ENCODE data around the gene CNIH2. TPM values are rescaled to one million over a fixed set of nuclear protein-coding genes. Genes with fewer than 3 reads are reported as not detected.

CNIH2 gene
- total RNA-seq, 2 experiments from 2014 or later, result 1.9 to 2.2 TPM

- Mint-ChIP-seq H3K36me3 (peaks cover 4% of the 10 kb centered on the region), H3K4me3 (peak overlapping the region; percentile 80), H3K27ac (peak overlapping the region; percentile 4), H3K4me1 (peaks cover 28% of the 10 kb centered on the region), H3K27me3 (peaks cover 10% of the 10 kb centered on the region), H3K9me3 (no peaks in the 10 kb centered on the region)
- DNase-seq, result peak; percentile 29
Measured at GRCh38 chr11:66278363-66279091, 552 bp downstream of the CNIH2 start.

- peak overlapping the region; percentile 4 for H3K27ac Mint-ChIP-seq
Measured at GRCh38 chr11:66279092-66279734, 1.2 kb downstream of the CNIH2 start.

GRCh38 chr11:66280428-66280827, 2.5 kb downstream of the CNIH2 start:
- Mint-ChIP-seq H3K27ac (no peak overlapping the region), H3K27me3 (peaks cover 10% of the 10 kb centered on the region), H3K4me3 (no peak overlapping the region), H3K9me3 (no peaks in the 10 kb centered on the region), H3K4me1 (peaks cover 28% of the 10 kb centered on the region), H3K36me3 (peaks cover 11% of the 10 kb centered on the region)
- no peak for DNase-seq

More at GRCh38 chr11:66279092-66279734, 1.2 kb downstream of the CNIH2 start:
- H3K9me3 Mint-ChIP-seq, result no peaks in the 10 kb centered on the region
- peak overlapping the region; percentile 80 for H3K4me3 Mint-ChIP-seq
- peaks cover 4% of the 10 kb centered on the region for H3K36me3 Mint-ChIP-seq
- DNase-seq, result no peak
- peaks cover 10% of the 10 kb centered on the region for H3K27me3 Mint-ChIP-seq
- H3K4me1 Mint-ChIP-seq, result peaks cover 28% of the 10 kb centered on the region

GRCh38 chr11:66281001-66281400, 3.0 kb downstream of the CNIH2 start:
- Mint-ChIP-seq H3K27ac (no peak overlapping the region), H3K27me3 (peaks cover 10% of the 10 kb centered on the region), H3K9me3 (no peaks in the 10 kb centered on the region), H3K36me3 (peaks cover 8% of the 10 kb centered on the region), H3K4me1 (peaks cover 28% of the 10 kb centered on the region), H3K4me3 (no peak overlapping the region)
- no peak for DNase-seq

- H3K9me3 Mint-ChIP-seq, result no peaks in the 10 kb centered on the region
- peaks cover 10% of the 10 kb centered on the region for H3K27me3 Mint-ChIP-seq
- H3K27ac Mint-ChIP-seq, result no peak overlapping the region
- H3K4me1 Mint-ChIP-seq, result peaks cover 30% of the 10 kb centered on the region
- no peak overlapping the region for H3K4me3 Mint-ChIP-seq
- H3K36me3 Mint-ChIP-seq, result peaks cover 8% of the 10 kb centered on the region
- DNase-seq, result peak; percentile 31
Measured at GRCh38 chr11:66281776-66282467, 3.9 kb downstream of the CNIH2 start.

- H3K27me3 Mint-ChIP-seq, result peaks cover 10% of the 10 kb centered on the region
- no peak overlapping the region for H3K27ac Mint-ChIP-seq
- no peak overlapping the region for H3K4me3 Mint-ChIP-seq
- peak; percentile 100 for DNase-seq
- no peaks in the 10 kb centered on the region for H3K9me3 Mint-ChIP-seq
- peaks cover 32% of the 10 kb centered on the region for H3K4me1 Mint-ChIP-seq
- H3K36me3 Mint-ChIP-seq, result peaks cover 8% of the 10 kb centered on the region
Measured at GRCh38 chr11:66282468-66283455, 4.8 kb downstream of the CNIH2 start.

GRCh38 chr11:66283461-66284105, 5.6 kb downstream of the CNIH2 start:
- Mint-ChIP-seq H3K27me3 (peaks cover 10% of the 10 kb centered on the region), H3K4me3 (no peak overlapping the region), H3K4me1 (peaks cover 32% of the 10 kb centered on the region), H3K36me3 (peaks cover 8% of the 10 kb centered on the region), H3K27ac (no peak overlapping the region), H3K9me3 (no peaks in the 10 kb centered on the region)
- DNase-seq, result no peak

- Mint-ChIP-seq H3K4me3 (no peak overlapping the region), H3K36me3 (peaks cover 8% of the 10 kb centered on the region), H3K9me3 (no peaks in the 10 kb centered on the region), H3K4me1 (peaks cover 26% of the 10 kb centered on the region), H3K27me3 (peaks cover 2% of the 10 kb centered on the region), H3K27ac (no peak overlapping the region)
- no peak for DNase-seq
Measured at GRCh38 chr11:66284526-66285078, 6.6 kb downstream of the CNIH2 start.

GRCh38 chr11:66285250-66285947, 7.4 kb downstream of the CNIH2 start:
- Mint-ChIP-seq H3K9me3 (no peaks in the 10 kb centered on the region), H3K4me3 (no peak overlapping the region), H3K36me3 (peaks cover 8% of the 10 kb centered on the region), H3K27me3 (no peaks in the 10 kb centered on the region), H3K27ac (no peak overlapping the region), H3K4me1 (peaks cover 34% of the 10 kb centered on the region)
- no peak for DNase-seq

- Mint-ChIP-seq H3K4me1 (peaks cover 34% of the 10 kb centered on the region), H3K9me3 (no peaks in the 10 kb centered on the region), H3K27me3 (peaks cover 9% of the 10 kb centered on the region), H3K4me3 (peak overlapping the region; percentile 20), H3K36me3 (peaks cover 8% of the 10 kb centered on the region), H3K27ac (no peak overlapping the region)
- DNase-seq, result no peak
Measured at GRCh38 chr11:66286699-66287098, 8.7 kb downstream of the CNIH2 start.

- H3K27ac Mint-ChIP-seq, result no peak overlapping the region
- peaks cover 9% of the 10 kb centered on the region for H3K27me3 Mint-ChIP-seq
- no peaks in the 10 kb centered on the region for H3K9me3 Mint-ChIP-seq
- DNase-seq, result no peak
- H3K4me3 Mint-ChIP-seq, result peak overlapping the region; percentile 90
- H3K4me1 Mint-ChIP-seq, result peaks cover 29% of the 10 kb centered on the region
- H3K36me3 Mint-ChIP-seq, result peaks cover 8% of the 10 kb centered on the region
Measured at GRCh38 chr11:66287211-66287888, 9.4 kb downstream of the CNIH2 start.

- Mint-ChIP-seq H3K4me1 (peaks cover 28% of the 10 kb centered on the region), H3K27me3 (peaks cover 16% of the 10 kb centered on the region), H3K9me3 (no peaks in the 10 kb centered on the region), H3K27ac (peak overlapping the region; percentile 79), H3K36me3 (peaks cover 8% of the 10 kb centered on the region), H3K4me3 (peak overlapping the region; percentile 90)
- DNase-seq, result no peak
Measured at GRCh38 chr11:66287889-66288670, 10.1 kb downstream of the CNIH2 start.

Measured in activated naive CD8-positive, alpha-beta T cell treated with anti-CD3 and anti-CD28 coated beads for 36 hours (primary cell).